Colonic mucosa (tissue), 4 donors: ENCODE results near the gene AATF. TPM values are rescaled to one million over a fixed set of nuclear protein-coding genes. Genes with fewer than 3 reads are reported as not detected.

Experiments
- DNase-seq: peaks from one replicate; pipeline ENCODE4 v3.0.0-alpha.2; 2020
- H3K27ac ChIP-seq: fragments of 200-600 bp; one replicate; pipeline ENCODE4 v1.8.0; 2021
- H3K27me3 ChIP-seq: fragments of 200-600 bp; one replicate; pipeline ENCODE4 v1.8.0; 2021
- H3K36me3 ChIP-seq: fragments of 200-600 bp; one replicate; pipeline ENCODE4 v1.8.0; 2021
- H3K4me1 ChIP-seq: fragments of 200-600 bp; one replicate; pipeline ENCODE4 v1.8.0; 2021; ENCODE audit warnings: mild to moderate bottlenecking
- H3K4me3 ChIP-seq: fragments of 200-600 bp; one replicate; pipeline ENCODE4 v1.8.0; 2021
- H3K9ac ChIP-seq, 2 donors: one replicate each; pipeline ENCODE4 v1.7.0; 2013; ENCODE audit warnings: control low read depth in 2 of 2, low read depth in 2 of 2, low read length in 2 of 2
- H3K9me3 ChIP-seq: fragments of 200-600 bp; one replicate; pipeline ENCODE4 v1.8.0; 2021
- intact Hi-C: fragments of 100-400 bp; cut with DNase I; formaldehyde crosslinking; loops from one replicate; pipeline ENCODE4 v1.14.1; 2022
- total RNA-seq, 2 donors: library from RNA; stranded (reverse); fragmentation: NEBNext Ultra II Directional in 1 of 2; extraction: Animal tissue kit (Norgen Biotek cat#: 25700) in 1 of 2; gene quantifications; one replicate each; pipeline ENCODE4 v1.2.1, GENCODE V29; 2021
- TF ChIP-seq, protein P1 (sequence below): fragments of 200-600 bp; IDR thresholded peaks from one replicate; pipeline ENCODE4 v1.8.0; 2022; ENCODE audit warnings: antibody characterized with exemption, mild to moderate bottlenecking
- donor health status: healthy.
- donor health status: DM: no; HTN: no; CAD: no.
- donor health status: DM: no; HTN: no; CAD: no.

AATF gene
- total RNA-seq, 2 donors from 2014 or later = 30.0 to 54.8 TPM

DNA sequence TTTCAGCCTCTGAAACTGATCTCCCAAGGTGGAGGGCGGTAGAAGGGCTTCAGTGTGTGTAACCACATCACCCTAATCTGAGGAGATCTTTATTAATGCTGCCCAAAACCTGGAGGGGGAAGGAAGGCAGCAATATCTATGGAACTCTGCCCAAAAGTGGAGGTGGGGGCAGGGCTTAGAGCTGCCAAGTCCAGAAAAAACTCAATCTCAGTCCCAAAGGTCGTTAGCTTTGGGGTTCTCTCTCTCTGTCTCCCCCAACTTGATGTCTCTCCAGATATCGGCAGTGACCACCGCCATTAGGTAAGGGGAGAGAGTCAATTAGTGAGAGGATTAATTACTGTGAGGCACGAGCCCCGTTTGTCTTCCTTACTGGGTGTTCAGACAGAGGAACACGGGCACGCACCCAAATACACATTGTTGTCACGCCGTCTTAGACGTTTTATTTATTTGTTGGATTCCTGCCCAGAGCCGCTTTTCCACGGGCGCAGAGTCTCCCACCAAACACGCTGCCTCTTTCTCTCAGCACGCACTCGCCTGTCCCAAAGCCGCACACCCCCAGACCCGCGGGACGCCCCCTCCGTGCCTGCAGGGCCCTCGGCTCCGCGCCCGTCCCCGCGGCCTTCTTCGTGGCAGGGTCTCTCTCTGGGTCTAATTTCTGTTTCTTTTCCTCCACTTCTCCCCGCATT is 16.9 kb upstream of the AATF start:
- no peaks in the 10 kb centered on the region for H3K36me3 ChIP-seq
- TF ChIP-seq, protein P1, sequence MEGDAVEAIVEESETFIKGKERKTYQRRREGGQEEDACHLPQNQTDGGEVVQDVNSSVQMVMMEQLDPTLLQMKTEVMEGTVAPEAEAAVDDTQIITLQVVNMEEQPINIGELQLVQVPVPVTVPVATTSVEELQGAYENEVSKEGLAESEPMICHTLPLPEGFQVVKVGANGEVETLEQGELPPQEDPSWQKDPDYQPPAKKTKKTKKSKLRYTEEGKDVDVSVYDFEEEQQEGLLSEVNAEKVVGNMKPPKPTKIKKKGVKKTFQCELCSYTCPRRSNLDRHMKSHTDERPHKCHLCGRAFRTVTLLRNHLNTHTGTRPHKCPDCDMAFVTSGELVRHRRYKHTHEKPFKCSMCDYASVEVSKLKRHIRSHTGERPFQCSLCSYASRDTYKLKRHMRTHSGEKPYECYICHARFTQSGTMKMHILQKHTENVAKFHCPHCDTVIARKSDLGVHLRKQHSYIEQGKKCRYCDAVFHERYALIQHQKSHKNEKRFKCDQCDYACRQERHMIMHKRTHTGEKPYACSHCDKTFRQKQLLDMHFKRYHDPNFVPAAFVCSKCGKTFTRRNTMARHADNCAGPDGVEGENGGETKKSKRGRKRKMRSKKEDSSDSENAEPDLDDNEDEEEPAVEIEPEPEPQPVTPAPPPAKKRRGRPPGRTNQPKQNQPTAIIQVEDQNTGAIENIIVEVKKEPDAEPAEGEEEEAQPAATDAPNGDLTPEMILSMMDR = no peak
- H3K9ac ChIP-seq = no peak overlapping the region
- H3K27me3 ChIP-seq = peaks cover 95% of the 10 kb centered on the region
- intact Hi-C loops = no loop called here
- H3K9me3 ChIP-seq = no peaks in the 10 kb centered on the region
- H3K27ac ChIP-seq = no peak overlapping the region
- DNase-seq = no peak
- no peak overlapping the region for H3K4me3 ChIP-seq
- H3K4me1 ChIP-seq = peaks cover 30% of the 10 kb centered on the region

DNA sequence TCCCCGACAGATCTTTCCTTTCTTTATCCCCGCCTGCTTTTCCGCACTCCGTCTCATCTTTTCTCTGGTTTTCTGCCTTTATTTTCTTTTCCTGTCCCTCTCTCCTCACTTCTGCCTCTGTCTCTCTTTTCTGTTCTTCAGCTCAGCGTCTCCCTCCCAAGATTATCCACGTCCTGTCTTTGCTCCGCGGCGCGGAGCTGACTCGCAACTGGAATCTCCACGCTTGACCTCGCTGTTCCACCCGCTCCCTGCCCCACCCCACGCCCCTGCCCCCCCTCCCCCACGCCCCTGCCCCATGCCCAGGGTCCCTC is 16.4 kb upstream of the AATF start:
- Histone ChIP-seq H3K4me1 (peaks cover 35% of the 10 kb centered on the region), H3K9me3 (no peaks in the 10 kb centered on the region), H3K4me3 (no peak overlapping the region), H3K36me3 (no peaks in the 10 kb centered on the region), H3K27me3 (peaks cover 95% of the 10 kb centered on the region), H3K27ac (no peak overlapping the region), H3K9ac (no peak overlapping the region)
- DNase-seq = no peak
- intact Hi-C loops = no loop called here
- TF ChIP-seq, protein P1 = no peak

DNA sequence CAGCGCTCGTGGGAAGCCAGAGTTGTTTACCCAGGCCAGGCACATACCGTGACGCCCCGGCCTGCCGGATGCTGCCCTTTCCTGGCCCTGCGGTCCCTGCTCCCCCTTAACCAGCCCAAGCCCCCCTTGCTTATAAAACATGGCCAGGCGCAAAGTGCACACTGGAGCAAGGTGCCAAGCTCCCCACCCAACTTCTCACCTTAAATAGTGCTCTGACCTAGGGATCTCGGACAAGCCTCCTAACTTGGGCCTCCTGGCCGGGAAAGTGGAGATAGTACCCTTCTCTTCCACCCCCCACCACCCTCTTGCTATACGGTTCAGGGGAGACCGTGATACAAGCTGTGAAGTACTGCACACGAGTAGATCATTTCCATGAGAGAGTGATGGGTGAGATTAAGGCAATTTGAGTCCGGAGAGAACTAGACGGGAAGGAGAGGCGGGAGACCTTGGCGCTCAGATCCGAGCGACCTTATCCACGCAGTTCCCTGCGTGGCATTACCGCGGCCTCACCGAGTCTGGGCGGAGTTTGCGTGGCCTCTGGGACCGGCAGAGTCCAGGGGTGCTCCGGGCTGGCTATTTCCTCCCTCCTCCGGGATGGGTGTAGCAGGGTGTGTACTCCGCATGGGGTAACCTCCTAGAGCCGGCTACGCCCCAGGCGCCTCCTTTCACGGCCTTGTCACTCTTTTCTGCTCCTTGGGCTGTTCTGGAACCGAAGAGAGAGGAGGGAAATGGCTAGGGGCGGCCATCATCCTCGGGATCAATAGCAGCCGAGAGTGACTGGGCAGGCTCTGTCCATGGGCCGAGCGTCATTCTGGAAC is 15.9 kb upstream of the AATF start:
- intact Hi-C loops = no loop called here
- no peak overlapping the region for H3K9ac ChIP-seq
- no peak overlapping the region for H3K27ac ChIP-seq
- peak; percentile 45 for DNase-seq
- no peaks in the 10 kb centered on the region for H3K9me3 ChIP-seq
- H3K4me1 ChIP-seq = peaks cover 41% of the 10 kb centered on the region
- TF ChIP-seq, protein P1 = no peak
- no peaks in the 10 kb centered on the region for H3K36me3 ChIP-seq
- H3K4me3 ChIP-seq = no peak overlapping the region
- peaks cover 99% of the 10 kb centered on the region for H3K27me3 ChIP-seq

DNA sequence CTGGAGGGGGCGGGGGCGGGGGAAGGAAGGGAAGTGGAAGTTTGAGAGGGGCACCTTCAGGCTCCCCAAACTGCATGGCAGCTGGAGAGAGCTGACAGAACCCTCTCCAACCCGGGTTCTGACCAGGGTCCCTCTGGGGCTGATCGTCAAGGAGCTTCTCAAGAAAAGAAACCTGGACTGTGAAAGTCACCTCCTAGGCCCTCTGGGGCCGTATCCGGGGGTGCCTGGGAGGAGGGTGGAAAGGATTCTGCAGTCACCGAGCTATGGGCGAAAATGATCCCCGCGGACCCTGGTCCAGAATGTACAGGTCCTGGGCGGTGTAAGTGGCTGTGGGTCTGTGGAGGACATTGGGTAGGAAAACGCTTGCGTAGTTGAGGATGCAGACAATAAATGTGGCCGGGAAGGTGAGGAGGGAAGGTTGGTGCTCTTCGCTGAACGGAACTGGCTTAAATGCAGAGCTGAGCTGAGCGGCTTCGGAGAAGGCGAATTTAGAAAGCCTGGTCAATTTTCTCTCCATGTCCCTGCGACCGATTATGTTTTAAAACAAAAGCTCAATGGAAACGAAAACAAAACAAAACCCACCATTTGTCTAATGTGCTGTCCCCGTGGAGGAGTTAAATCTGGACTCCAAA is 15.1 kb upstream of the AATF start:
- peaks cover 99% of the 10 kb centered on the region for H3K27me3 ChIP-seq
- H3K4me1 ChIP-seq = peaks cover 48% of the 10 kb centered on the region
- no peak overlapping the region for H3K27ac ChIP-seq
- no peaks in the 10 kb centered on the region for H3K36me3 ChIP-seq
- no peak for DNase-seq
- H3K4me3 ChIP-seq = no peak overlapping the region
- H3K9me3 ChIP-seq = no peaks in the 10 kb centered on the region
- intact Hi-C loops = no loop called here
- TF ChIP-seq, protein P1 = no peak
- no peak overlapping the region for H3K9ac ChIP-seq

DNA sequence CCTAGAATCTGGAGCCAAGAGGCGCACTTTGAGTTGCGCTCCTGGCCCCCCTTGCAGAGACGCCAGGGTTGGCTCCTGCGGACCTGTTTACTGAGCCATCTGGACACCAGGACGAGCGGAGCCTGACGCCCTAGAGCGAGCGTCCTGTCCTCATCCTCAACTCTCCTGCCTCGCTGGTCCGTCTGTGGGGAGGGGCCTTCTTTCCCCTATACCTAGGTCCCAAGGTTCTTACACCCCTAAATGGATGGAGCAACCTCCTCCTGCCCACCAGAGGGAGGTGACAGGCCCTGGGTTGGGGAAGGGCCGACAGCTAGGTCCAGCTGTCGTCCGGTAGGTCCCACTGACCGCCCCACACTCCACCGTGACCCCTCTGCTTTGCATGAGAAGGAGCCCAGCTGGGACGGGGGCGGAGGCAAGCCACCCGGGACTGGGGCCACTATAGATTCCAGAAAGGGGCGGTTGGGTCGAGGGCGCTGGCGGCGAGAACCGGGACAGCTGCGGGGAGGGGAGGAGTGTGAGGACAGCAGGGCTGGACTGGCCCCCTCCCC is 14.5 kb upstream of the AATF start:
- H3K27ac ChIP-seq = no peak overlapping the region
- TF ChIP-seq, protein P1 = no peak
- no peak overlapping the region for H3K4me3 ChIP-seq
- no peak overlapping the region for H3K9ac ChIP-seq
- no peaks in the 10 kb centered on the region for H3K36me3 ChIP-seq
- DNase-seq = no peak
- H3K4me1 ChIP-seq = peaks cover 48% of the 10 kb centered on the region
- H3K27me3 ChIP-seq = peaks cover 99% of the 10 kb centered on the region
- no peaks in the 10 kb centered on the region for H3K9me3 ChIP-seq
- intact Hi-C loops = no loop called here
